HG03103 (cell line): ENCODE results near the gene ZNF710.
"Not testable (repeated sequence)": the region's sequence is repeated elsewhere in the genome, so short reads cannot be mapped to it uniquely, and the experiment has no call there.

Experiments used
- ATAC-seq: cut with Tn5 transposase; IDR thresholded peaks from one replicate; pipeline ENCODE4 v1.9.1; 2021; ENCODE audit warnings: low read depth; ENCODE audit not compliant: unreplicated experiment

The ZNF710 gene

DNA sequence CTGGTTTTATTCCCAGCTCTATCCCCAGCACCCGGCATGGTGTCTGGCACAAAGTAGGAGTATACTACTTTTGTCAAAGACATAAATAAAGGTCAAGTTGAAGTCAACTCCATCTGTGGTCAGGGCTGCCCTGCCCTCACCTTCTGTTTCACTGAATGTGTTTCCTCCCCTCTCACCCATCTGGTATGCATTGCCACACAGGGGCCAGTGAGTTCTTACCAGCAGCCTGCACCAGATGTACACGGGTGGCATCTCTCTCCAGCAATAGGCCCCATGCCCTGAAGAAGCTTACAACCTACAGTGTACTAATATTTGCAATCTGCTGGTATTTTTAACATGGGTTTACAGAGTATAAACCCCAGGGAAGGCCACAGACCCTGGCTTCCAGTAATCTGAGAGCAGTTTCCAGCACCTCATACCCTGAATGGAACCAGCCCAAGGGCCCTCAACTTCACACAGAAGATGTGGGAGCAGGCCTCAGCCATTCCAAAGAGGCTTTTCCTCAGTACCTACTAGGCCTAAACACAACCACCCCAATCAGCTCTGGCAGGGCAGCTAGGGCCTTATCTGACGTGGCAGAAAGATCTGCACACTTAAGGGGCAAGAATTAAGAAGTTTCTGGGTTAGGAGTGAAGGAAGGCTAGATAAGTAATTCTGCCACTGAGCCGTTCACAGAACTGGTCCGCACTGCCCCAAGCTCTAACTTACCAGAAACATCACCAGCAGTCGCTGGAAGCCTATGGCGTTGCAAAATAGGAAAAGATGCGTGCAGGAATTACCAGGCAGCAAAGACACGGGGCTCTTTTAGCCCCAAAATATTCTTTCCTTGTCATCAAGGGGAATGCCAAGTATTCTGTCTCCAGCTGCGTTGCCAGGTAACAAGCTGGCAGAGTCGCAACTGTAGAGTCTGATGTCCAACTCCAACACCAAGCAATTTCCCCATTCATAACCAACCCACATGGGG lies 99.0 kb downstream of the ZNF710 start:
- ATAC-seq: no peak

DNA sequence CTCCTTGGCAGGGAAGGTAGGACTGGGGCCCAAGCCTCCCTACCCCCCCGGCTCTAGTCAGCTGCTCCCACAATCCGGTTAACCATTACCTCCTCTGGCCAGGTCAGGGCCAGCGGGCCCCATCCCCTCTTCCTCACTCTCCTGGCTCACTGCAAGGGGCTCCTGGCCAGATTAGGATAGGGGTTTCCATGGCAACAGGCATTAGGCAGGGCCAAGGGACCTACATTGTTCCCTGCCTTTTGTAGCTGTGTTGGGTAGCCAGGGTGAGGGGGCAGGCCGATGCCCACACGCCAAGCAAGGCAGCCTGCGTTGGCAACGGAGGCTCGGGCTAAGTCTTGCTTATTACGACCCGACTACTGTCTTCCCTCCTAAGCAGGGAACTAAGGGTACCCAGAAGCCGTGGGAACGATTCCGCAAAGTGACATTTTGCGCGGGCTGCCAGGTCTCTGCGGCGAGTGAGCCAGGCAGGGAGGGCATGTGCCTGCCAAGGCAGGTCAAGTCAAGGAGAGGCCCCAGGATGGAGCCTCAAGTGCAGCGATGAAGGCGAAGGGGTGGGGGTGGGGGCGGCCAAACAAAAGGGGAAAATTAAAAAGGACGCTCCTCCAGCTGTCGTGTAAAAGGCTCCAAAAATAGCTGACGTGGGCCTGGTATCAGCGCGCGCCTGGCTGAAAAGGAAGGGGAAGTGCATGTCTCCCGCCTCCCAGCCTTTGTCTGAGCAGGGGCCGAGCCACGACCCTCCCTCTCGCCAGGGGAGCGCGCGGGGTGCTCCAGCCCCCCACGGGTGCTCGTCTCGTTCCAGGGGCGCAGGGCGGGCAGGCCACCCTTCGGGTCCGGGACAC lies 100.2 kb downstream of the ZNF710 start:
- no peak for ATAC-seq

DNA sequence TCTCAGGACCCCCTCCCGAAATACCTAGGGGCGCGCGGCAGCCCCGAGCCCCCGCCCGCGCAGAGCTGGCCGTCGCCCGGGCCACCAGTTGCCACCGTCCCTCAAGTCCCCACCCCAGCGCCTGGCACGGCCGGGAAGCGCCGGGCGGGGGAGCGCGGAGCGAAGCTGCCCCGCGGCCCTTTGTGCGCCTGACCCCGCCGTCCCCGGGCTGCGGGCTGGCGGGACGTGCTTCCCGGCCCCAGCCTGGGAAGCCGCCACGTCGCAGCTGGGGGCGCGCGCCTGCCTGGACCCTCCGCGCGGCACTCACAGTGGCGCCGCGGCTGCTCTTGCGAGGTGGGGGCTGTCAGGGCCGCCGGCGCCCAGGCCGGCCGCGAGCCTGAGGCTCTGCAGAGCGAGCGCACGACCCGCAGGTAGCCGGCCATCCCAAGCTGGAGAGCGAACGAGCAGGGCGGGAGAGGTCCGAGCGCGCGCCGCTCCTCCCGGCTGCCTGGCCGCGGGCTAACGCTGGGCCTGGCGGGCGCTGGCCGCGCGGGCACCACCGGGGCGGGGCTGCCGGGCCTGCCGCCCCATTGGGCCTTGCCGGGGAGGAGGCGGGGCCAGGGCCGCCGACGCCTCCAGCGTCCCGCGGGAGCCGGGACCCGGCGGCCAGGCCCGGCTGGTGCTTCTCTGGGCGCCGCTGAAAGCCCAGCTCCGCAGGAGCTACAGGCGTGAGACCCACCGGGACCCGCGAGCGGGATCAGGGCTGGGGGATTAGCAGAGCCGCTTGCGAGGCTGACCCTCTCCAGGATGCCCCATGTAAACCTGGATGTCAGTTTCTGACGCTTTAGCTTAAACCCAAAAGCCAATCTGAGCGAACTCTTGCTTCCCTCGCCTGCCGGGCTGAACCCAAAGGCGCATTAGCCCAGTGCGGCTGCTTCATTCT lies 101.1 kb downstream of the ZNF710 start, which contains the start of gene IDH2:
Gene IDH2 (minus strand): TSS at position 500 of the 922 bp plus-strand sequence. CDS start 78 bp downstream, at position 422.
- peak; percentile 46 for ATAC-seq

DNA sequence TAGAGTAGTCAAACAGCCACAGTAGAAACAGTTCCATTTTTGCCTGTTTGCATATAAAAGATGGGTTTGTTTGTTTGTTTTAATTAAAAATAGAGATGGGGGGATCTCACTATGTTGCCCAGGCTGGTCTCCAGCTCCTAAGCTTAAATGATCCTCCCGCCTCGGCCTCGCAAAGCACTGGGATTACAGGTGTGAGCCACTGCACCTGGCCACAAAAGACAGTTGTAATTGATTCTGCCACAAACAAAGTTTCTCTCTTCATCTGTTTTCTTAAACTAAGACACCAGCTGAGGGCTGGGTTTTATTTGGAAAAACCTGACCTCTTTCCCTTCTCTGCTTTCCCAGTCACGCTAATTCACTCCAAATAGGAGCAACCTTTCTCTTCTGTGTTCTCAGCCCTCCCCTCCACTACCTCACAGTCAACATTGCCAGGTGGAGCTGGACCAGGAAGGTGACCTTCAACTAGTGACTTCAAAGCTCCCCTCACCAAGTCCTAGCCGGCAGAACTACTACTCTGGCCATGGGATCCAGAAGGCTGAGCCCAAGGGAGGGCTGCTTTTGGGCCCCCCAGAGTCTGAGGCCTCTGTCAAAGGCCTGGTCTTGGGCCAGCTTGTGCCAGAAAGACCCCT lies 102.7 kb downstream of the ZNF710 start:
- no peak for ATAC-seq

DNA sequence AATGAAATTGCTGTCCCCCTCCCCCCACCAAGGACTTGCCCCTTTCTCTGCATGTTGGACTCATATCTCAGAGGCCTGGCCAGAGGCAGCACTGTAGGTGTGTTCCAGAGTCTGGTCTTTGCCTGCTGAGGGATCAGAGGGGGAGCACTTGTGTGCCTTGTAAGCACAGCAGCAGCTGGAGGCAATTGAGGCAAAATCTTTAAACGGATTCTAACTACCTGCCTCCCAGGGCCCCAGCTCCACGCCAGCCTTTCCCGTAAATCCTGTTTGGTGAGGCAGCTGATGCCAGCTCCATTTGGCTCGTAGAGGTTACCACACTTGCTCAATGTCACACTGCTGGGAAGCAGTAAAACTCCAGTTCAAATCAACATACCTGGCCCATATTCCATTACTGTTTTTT lies 103.4 kb downstream of the ZNF710 start:
- ATAC-seq: no peak

DNA sequence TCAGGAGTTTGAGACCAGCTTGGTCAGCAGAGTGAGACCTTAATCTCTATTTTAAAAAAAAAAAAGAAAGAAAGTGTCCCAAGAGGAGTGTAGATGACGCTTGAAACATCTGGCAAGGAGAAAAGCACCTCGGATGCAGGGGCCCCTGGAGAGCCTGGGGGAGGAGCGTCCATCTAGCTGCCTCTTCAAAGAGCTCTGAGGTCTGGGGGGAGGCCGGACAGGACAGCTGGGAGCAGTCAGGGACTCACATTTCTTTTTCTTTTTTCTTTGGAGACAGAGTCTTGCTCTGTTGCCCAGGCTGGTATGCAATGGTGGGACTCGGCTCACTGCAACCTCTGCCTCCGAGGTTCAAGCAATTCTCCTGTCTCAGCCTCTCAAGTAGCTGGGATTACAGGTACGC lies 104.4 kb downstream of the ZNF710 start:
- no peak for ATAC-seq

DNA sequence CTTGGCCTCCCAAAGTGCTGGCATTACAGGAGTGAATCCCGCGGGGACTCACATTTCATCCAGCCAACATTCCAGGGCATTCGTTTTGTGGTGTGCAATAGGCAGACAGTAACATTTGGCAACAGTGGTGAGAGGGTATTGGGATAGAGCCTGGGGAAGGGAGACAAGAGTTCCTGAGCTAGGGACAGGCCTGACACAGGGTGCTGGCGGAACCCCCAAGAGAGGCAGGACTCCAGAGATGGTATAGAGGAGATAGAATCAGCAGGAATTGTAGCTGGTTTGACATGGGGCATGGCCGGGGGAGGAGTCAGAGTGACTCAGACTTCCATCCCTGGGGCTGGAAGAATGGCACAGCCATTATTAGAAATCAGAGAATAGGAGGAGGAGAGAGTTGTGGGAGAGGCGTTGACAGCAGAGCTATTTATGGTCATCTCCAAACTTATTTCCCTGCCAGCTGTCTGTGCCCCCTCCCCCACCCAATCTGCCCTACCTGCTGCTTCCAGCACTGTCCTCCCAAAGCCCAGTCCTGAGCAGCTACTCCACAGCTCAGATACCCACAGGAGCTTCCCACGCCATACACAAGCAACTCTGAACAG lies 105.5 kb downstream of the ZNF710 start:
- no peak for ATAC-seq

DNA sequence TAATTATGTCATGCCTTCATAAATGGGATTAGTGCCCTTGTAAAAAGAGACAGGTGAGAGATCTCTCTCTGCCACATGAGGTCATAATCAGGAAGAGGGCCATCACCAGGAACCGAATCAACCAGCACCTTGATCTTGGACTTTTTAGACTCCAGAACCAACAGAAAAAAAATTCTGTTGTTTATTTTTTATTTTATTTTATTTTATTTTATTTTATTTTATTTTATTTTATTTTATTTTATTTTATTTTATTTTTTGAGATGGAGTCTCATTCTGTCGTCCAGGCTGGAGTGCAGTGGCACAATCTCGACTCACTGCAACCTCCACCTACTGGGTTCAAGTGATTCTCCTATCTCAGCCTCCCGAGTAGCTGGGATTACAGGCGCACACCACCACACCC lies 106.9 kb downstream of the ZNF710 start:
- ATAC-seq: not testable (repeated sequence)

DNA sequence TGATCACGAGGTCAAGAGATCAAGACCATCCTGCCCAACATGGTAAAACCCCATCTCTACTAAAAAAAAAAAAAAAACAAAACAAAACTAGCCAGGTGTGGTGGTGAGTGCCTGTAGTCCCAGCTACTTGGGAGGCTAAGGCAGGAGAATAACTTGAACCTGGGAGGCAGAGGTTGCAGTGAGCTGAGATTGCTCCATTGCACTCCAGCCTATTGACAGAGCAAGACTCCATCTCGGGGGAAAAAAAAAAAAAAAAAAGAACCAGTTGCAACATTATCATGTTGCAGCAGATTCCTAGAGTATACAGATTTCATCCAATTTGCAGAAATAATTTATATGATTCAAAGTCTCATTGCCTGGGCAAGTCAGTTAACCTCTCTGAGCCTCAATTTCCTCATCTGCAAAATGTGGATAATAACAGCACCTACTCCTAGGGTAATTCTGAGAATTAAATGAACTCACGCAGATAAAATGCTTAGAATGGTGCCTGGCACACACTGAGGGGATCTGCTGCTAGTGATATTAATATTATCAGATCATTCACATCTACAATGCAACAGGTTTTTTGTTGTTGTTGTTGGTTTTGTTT lies 108.1 kb downstream of the ZNF710 start:
- ATAC-seq: not testable (repeated sequence)

DNA sequence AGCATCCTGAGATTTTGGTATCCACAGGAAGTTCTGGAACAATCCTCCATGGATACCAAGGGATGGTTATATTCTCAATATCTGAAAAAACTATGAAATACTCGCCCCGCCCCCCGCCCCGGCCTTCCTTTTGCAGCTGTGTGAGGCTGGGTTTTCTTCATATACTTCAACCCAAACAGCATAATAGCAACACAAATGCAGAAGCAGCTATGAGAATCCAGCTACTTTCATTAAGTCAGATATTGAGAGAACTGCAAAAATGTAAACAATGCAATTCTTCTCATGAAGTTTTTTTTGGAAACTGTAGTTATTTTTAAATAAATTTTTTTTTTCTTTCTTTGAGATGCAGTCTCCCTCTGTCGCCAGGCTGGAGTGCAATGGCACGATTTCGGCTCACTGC lies 112.0 kb downstream of the ZNF710 start:
- ATAC-seq: no peak

DNA sequence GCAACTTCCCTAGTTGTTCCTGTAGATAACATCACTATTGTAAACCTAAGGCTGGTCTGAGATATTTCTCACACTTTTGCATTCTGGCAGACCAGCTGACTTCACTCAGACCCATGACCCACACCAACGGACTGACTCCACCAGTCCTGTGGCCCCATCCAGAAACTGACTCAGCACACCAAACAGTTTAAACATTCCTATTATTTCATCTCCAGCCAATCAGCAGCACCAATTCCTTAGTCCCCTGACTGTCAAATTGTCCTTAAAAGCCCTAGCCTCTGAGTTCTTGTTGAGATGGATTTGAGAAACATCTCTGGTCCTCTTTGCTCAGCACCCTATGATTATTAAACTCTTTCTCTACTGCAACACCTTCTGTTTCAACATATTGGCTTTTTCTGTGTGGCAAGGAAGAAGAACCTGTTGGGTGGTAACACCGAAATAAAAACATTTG lies 113.4 kb downstream of the ZNF710 start:
- ATAC-seq: no peak

DNA sequence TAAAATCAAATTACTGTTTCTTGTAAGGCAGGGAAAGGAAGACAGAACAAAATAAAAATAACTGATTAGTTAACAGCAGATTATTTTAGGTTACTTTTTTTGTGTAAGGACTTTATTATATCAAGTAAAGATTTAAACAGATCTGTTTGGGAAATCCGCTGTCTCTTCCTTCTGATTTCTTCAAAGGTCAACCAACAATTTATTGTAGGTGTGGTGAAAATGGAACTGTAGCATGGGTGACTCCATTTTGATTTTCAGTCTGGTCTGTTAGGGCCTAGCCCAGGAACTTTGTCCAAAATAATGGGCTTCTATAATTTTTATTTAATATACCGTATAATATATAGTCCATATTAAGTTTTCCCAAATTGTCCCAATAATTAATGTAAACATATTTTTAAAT lies 114.7 kb downstream of the ZNF710 start:
- no peak for ATAC-seq

DNA sequence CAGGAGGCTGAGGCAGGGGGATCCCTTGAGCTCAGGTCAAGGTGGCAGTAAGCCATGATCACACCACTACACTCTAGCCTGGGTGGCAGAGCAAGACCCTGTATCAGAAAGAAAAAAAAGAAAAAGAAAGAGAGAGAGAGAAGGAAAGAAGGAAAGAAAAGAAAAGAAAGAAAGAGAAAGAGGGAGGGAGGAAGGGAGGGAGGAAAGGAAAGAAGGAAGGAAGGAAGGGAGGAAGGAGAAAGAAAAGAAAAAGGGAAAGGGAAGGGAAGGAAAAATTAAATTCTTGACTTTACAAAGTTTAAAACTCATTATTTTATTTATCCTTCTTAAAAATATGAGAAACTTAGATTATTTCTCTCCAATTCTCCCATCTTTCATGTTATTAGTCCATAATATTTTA lies 118.2 kb downstream of the ZNF710 start:
- ATAC-seq: no peak

DNA sequence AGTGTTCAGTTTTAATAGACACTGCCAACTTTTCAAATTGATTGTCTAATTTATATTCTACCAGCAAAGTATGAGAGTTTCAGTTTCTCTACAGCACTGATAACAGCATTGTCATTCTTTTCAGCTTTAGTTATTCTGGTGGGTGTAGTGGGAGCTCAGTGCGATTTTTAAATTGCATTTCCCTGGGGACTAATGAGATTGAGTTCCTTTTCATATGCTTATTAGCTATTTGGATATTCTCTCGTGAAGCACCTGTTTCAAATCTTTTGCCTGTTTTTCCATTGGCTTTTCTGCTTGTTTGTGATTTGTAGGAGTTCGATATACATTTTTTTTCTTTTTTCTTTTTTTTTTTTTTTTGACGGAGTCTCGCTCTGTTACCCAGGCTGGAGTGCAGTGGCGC lies 120.0 kb downstream of the ZNF710 start:
- no peak for ATAC-seq

DNA sequence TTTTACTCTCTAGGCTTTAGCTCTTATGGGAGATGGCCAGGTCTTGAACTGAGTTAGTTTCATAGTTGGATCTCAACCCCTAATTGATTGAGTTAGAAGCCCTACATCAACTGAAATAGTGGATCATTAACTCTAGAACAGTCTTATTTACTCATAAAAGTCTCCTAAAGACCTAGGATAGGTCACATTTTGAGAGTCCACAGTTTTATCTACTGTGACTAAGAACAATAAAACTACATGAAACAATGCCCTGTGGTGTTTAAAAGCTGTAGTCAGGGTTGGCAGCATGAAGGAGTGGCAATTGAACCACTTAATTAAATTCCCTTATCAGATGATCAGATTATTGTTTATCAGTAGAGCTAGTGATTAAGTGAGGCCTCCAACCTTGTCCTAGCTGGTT lies 123.4 kb downstream of the ZNF710 start:
- ATAC-seq: no peak

DNA sequence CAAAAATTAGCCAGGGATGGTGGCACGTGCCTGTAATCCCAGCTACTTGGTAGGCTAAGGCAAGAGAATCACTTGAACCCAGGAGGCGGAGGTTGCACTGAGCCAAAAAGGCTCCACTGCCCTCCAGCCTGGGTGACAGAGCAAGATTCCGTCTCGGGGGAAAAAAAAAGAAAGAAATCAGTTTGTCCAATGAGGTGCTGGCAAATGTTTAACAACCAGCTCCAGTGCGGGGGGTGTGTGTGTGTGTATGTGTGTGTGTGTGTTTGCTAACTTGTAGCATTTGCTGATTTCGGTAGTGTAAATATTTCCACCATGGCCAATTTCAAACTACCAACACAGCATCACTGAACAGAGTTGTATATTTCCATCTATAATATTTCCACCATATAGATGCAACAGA lies 124.9 kb downstream of the ZNF710 start:
- no peak for ATAC-seq

DNA sequence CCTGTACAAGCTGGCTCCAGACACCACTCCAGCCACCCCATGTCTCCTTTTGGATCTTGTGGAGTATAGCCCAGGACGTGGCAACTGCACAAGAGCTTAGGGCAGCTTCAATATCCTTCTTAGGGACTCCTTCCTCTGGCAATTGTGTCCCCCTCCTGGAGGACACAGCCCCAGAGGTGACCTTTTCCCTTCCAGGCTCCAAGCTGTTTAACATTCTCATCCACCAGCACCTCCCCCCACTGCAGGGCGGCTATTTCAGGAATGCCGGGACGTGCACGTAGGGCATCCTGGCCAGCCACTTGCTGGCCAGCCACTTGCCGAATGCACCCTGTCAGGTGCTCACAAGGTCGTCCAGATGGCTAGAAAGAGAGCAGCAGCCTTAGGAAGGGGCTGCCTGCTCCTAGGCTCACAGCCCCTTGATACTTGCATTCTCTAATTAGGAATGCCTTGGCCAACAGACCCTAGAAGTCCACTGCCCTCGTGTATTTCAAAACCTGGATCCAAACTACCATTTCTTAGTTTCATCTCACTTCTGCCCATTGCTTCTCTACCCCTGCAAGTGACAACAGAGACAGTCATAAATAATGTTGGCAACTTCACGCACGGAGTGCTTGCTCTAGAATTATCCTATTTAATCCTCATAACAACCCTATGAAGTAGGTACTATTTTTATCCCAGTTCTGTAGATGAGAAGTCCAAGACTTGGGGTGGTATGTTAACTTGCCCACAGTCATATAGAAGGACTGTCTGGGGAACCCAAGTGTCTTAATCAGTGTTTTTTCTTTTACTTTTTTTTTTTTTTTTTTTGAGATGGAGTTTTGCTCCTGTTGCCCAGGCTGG lies 125.7 kb downstream of the ZNF710 start:
- ATAC-seq: no peak

DNA sequence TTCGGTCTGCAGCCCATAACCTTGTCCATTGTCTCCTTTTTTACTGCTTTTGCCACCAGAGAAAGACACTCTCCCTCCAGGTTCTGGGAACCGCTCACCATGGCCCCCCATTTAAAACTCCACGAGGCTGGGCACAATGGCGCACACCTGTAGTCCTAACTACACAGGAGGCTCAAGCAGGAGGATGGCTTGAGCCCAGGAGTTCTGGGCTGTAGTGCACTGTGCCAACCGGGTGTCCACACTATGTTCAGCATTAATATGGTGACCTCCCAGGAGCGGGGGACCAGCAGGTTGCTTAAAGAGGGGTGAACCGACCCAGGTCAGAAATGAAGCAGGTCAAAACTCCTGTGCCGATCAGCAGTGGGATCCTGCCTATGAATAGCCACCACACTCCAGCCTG lies 129.2 kb downstream of the ZNF710 start:
- no peak for ATAC-seq
